Epithelial cell of esophagus (primary cell): ENCODE measurements around the gene STAC.

Experiments
- DNase-seq: peaks from one replicate; pipeline ENCODE4 v3.0.0; 2010; ENCODE audit warnings: low read depth
- H3K4me3 ChIP-seq: 2 replicates; pipeline ENCODE4 v1.5.1; 2011; ENCODE audit warnings: mild to moderate bottlenecking, low read length, control low read depth
- TF ChIP-seq, protein P1 (sequence below): IDR thresholded peaks from 2 replicates; pipeline ENCODE4 v1.5.1; 2011; ENCODE audit warnings: low read depth, mild to moderate bottlenecking, low read length, control low read depth, inconsistent platforms; ENCODE audit not compliant: insufficient read depth; ENCODE audit errors: missing control alignments

The STAC gene

DNA sequence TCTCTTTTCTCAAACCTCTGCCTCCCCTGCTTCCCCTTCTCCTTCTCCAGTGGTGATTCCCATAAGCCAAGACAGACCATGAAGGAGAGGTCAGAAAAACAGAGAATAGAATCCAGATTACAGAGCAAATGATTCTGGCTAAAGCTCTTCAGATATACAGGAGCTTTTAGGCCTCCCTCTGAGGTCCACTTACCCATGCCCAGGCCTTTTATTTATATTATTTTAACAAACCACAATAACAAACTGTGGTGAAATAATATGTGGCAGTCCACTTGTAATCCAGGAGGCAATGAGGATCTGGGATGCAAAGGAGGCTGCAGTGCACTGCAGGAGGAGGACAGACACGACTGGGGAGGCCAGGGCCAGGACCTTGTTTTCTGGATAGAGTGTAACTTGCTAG, 104.1 kb downstream of the STAC start:
- TF ChIP-seq, protein P1, sequence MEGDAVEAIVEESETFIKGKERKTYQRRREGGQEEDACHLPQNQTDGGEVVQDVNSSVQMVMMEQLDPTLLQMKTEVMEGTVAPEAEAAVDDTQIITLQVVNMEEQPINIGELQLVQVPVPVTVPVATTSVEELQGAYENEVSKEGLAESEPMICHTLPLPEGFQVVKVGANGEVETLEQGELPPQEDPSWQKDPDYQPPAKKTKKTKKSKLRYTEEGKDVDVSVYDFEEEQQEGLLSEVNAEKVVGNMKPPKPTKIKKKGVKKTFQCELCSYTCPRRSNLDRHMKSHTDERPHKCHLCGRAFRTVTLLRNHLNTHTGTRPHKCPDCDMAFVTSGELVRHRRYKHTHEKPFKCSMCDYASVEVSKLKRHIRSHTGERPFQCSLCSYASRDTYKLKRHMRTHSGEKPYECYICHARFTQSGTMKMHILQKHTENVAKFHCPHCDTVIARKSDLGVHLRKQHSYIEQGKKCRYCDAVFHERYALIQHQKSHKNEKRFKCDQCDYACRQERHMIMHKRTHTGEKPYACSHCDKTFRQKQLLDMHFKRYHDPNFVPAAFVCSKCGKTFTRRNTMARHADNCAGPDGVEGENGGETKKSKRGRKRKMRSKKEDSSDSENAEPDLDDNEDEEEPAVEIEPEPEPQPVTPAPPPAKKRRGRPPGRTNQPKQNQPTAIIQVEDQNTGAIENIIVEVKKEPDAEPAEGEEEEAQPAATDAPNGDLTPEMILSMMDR: no peak
- DNase-seq: no peak
- H3K4me3 ChIP-seq: no peak overlapping the region

DNA sequence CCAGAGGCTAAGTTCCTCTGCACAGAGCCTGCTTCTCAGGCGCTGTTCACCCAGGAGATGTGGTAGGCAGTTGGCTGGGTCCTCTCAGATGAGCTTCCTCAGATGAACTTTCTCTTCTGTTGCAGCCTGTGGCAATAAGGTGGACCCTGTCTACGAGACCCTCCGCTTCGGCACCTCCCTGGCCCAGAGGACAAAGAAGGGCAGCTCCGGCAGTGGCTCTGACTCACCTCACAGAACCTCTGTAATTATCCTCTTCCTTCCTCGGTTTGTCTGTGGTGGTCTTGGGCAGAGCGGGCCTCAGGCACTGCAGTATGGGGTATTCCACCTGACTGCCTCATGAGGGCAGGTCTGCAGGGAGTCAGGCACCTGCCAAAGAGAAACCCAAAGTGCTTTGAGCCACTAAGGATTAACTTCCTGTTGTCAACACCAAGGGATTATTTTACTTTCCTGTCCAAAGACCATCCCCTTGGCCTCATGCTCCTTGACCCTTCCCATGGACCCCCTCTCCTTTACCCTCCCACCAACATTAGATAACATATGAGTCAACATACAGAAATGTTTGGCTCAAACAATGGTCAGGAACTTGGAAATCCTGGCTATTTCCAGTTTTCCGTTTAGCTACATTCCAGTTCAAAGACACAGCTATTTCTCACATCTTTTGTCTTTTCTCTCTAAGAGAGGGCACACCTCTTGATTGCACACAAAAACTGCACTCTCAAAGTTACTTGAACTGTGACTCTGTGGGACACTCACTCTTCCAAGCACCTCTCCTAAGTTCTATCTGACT, 105.9 kb downstream of the STAC start:
- no peak for DNase-seq
- no peak overlapping the region for H3K4me3 ChIP-seq
- TF ChIP-seq, protein P1: no peak

DNA sequence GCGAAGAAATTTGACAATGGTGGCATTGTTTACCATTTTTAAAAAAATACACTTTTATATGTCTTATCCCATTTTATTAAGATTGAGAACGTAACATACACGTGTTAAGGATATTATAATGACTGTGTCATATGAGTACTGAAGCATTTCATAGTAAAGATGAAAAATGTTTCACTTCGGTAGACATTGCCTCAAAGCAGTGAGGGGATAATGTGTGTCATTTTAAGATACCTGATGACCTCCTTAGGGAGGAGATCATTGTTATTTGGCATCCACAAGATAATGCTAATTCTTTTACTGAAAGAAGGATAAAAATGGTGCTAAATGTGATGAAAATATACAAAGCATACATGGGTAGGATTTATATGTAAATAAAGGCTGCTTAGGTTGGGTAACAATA, 107.3 kb downstream of the STAC start:
- no peak overlapping the region for H3K4me3 ChIP-seq
- DNase-seq: no peak
- TF ChIP-seq, protein P1: no peak

DNA sequence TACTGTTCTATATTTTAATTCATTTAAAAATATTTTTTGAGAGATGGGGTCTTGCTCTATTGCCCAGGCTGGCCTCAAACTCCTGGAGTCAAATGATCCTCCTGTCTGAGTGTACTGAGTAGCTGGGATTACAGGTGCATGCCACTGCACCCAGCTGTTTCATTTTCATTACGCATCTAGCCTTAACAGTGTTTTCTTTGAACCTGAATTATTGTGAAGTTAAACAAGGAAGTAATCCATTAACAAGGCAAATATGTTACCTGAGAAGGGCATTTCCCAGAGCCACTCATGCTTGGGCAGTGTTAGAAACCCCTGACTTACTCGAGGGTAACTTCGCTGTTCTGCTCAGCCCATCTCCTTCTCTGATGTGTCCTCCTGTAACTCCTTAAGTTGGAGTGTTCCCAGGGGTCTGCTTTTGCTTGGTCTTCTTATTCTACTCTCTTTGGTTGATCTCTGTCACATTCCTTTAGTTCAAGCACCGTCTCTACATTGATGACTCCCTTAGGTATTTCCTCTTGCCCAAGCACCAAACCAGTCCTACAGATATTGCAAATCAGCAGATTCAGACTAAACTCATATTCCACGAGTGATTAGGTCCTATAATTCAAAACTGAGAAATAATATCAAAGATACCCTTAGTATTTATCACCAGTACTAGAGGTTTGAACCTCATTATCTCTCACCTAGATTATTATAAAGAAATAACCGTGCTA, 107.9 kb downstream of the STAC start:
- peak; percentile 68 for DNase-seq
- no peak overlapping the region for H3K4me3 ChIP-seq
- TF ChIP-seq, protein P1: no peak

DNA sequence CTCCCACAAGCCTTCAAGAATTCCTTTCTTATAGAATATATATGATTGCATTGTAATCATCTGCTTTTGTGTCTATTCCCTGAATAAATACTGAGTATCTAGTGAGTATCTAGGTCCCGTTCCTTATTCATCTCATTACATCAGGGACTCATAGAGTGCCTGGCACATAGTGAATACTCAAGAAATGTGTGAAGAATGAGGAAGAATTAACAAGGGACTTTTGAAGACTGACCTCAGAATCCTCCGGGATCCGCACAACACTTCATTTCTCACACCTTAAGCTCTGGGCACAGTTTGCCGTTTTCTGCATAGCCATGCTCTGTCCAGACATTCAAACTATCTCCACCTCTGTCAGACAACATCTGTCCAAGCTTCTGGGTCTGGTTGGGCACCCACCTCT, 108.8 kb downstream of the STAC start:
- TF ChIP-seq, protein P1: no peak

DNA sequence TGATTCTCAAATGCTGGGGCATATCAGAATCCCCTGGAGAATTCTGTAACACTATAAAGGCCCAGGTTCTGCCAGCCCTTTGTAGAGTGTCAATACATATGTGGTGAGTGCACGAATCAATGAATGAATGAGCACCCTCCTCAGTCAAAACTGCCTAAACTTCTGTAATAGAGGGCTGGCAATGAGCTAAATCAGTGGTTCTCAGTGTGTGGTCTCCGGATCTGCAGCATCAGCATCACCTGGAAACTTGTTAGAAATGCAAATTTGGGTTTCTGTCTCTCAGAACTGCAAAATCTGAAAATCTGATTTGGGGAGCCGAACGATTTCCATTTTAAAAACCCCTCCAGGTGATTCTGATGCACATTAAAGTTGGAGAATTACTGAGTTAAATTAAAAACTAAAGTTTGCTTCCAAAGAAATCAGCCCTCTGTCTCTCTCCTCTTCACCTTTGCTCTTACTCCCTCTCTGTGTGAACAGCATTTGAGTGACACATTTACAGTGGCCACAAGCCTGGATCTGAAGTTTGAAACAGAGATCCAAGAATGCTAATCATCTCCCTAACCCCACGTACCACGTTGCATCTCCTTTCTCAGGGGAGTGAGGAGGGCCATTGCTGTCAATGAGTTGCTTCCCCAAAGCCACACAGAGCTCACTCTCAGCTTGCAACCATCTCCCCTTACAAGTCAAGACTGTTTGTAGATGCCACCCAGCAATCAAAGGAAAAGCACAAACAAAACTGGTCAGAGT, 109.5 kb downstream of the STAC start:
- no peak overlapping the region for H3K4me3 ChIP-seq
- TF ChIP-seq, protein P1: no peak

More for the DNA sequence above, 108.8 kb downstream of the STAC start:
- no peak overlapping the region for H3K4me3 ChIP-seq
- DNase-seq: no peak

More for the DNA sequence above, 109.5 kb downstream of the STAC start:
- no peak for DNase-seq
